ENCODE data around the gene OR2F1.

DNA sequence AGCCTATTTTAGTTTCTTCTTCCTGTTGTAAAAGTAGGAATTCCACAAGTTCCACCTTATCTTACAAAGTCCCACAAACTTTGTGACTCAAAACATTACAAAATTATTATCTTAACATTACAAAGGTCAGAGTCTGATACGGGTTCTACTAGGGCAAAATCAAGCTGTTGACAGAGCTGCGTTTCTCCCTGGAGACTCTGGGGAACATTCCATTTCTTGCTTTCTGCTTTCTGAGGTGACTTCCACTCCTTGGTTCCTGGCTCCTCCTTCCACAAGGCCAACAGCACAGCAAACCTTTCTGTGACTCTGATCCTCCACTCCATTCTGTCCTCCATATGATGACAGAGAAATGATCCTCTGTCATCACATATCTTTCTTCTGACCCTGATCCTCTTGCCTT is 10.6 kb downstream of the OR2F1 start:
- no peak for TF ChIP-seq POLR2AphosphoS5 (IDR thresholded peaks at IDR 0.05; ENCODE audit: low read depth, low read length)
- TF ChIP-seq, protein P1, sequence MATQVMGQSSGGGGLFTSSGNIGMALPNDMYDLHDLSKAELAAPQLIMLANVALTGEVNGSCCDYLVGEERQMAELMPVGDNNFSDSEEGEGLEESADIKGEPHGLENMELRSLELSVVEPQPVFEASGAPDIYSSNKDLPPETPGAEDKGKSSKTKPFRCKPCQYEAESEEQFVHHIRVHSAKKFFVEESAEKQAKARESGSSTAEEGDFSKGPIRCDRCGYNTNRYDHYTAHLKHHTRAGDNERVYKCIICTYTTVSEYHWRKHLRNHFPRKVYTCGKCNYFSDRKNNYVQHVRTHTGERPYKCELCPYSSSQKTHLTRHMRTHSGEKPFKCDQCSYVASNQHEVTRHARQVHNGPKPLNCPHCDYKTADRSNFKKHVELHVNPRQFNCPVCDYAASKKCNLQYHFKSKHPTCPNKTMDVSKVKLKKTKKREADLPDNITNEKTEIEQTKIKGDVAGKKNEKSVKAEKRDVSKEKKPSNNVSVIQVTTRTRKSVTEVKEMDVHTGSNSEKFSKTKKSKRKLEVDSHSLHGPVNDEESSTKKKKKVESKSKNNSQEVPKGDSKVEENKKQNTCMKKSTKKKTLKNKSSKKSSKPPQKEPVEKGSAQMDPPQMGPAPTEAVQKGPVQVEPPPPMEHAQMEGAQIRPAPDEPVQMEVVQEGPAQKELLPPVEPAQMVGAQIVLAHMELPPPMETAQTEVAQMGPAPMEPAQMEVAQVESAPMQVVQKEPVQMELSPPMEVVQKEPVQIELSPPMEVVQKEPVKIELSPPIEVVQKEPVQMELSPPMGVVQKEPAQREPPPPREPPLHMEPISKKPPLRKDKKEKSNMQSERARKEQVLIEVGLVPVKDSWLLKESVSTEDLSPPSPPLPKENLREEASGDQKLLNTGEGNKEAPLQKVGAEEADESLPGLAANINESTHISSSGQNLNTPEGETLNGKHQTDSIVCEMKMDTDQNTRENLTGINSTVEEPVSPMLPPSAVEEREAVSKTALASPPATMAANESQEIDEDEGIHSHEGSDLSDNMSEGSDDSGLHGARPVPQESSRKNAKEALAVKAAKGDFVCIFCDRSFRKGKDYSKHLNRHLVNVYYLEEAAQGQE (IDR thresholded peaks at IDR 0.05; ENCODE audit: insufficient read depth in 1 of 2, low read depth in 2 of 2, low read length in 2 of 2) = no peak
